GM23338 (cell line): ENCODE results near the gene SH2D4B. TPM values are rescaled to one million over a fixed set of nuclear protein-coding genes. Genes with fewer than 3 reads are reported as not detected.

Source experiments
- ATAC-seq: fragments of 200-7000 bp; cut with Tn5 transposase; 3 replicates; pipeline ENCODE4 v1.9.1; 2020
- DNase-seq: peaks from one replicate; pipeline ENCODE4 v3.0.0-alpha.2; 2015; ENCODE audit warnings: low spot score
- H2AFZ ChIP-seq: fragments of 200-600 bp; sonication (generic); 2 replicates; pipeline ENCODE4 v1.8.0; 2016; ENCODE audit warnings: antibody characterized with exemption, mild to moderate bottlenecking, moderate library complexity
- H3F3A ChIP-seq: fragments of 200-600 bp; sonication (generic); replicated peaks from 2 replicates; pipeline ENCODE4 v1.8.0; 2017; ENCODE audit warnings: antibody characterized with exemption, mixed run types, low read depth
- H3K27ac ChIP-seq: fragments of 200-600 bp; sonication (generic); 2 replicates; pipeline ENCODE4 v1.6.1; 2016; ENCODE audit warnings: low read depth
- H3K27me3 ChIP-seq: fragments of 200-600 bp; sonication (generic); 2 replicates; pipeline ENCODE4 v1.8.0; 2016; ENCODE audit warnings: mild to moderate bottlenecking, mixed run types, moderate library complexity; ENCODE audit not compliant: insufficient read depth
- H3K36me3 ChIP-seq: fragments of 200-600 bp; sonication (generic); 2 replicates; pipeline ENCODE4 v1.8.0; 2016; ENCODE audit warnings: mild to moderate bottlenecking; ENCODE audit not compliant: insufficient read depth
- H3K4me1 ChIP-seq: fragments of 200-600 bp; sonication (generic); 2 replicates; pipeline ENCODE4 v1.8.0; 2016; ENCODE audit warnings: mild to moderate bottlenecking, moderate library complexity; ENCODE audit not compliant: insufficient read depth
- H3K4me2 ChIP-seq: fragments of 200-600 bp; sonication (generic); 2 replicates; pipeline ENCODE4 v1.7.1; 2017; ENCODE audit warnings: mixed run types
- H3K4me3 ChIP-seq: fragments of 200-600 bp; sonication (generic); 2 replicates; pipeline ENCODE4 v1.6.1; 2016; ENCODE audit warnings: mixed run types
- H3K79me2 ChIP-seq: fragments of 200-600 bp; sonication (generic); replicated peaks from 2 replicates; pipeline ENCODE4 v1.8.0; 2017; ENCODE audit warnings: mild to moderate bottlenecking; ENCODE audit not compliant: insufficient read depth
- H3K9me2 ChIP-seq: fragments of 200-600 bp; sonication (generic); 2 replicates; pipeline ENCODE4 v1.8.0; 2017; ENCODE audit not compliant: insufficient read depth
- H4K20me1 ChIP-seq: fragments of 200-600 bp; sonication (generic); replicated peaks from 2 replicates; pipeline ENCODE4 v1.8.0; 2017; ENCODE audit warnings: mild to moderate bottlenecking; ENCODE audit not compliant: insufficient read depth
- H3K27ac Mint-ChIP-seq: 2 replicates; pipeline ENCODE4 v1.8.0; 2020; ENCODE audit warnings: inconsistent platforms, mild to moderate bottlenecking, moderate library complexity, mixed read lengths
- H3K27me3 Mint-ChIP-seq: 3 replicates; pipeline ENCODE4 v1.8.0; 2022; ENCODE audit warnings: low read depth, mild to moderate bottlenecking, moderate library complexity, mixed read lengths, inconsistent platforms; ENCODE audit not compliant: insufficient read depth, poor library complexity
- H3K36me3 Mint-ChIP-seq: 3 replicates; pipeline ENCODE4 v1.8.0; 2021; ENCODE audit warnings: low read depth, mild to moderate bottlenecking, inconsistent platforms, moderate library complexity, mixed read lengths
- H3K4me1 Mint-ChIP-seq: 3 replicates; pipeline ENCODE4 v1.8.0; 2020; ENCODE audit warnings: mild to moderate bottlenecking, inconsistent platforms, mixed read lengths
- H3K4me3 Mint-ChIP-seq: 3 replicates; pipeline ENCODE4 v1.8.0; 2021; ENCODE audit warnings: moderate library complexity, mild to moderate bottlenecking, inconsistent platforms, mixed read lengths
- H3K9me3 Mint-ChIP-seq: 3 replicates; pipeline ENCODE4 v1.8.0; 2020; ENCODE audit warnings: moderate library complexity, mild to moderate bottlenecking, inconsistent platforms, mixed read lengths
- CREB1 ChIP-seq: fragments of 250-450 bp; sonication (Bioruptor Pico); IDR thresholded peaks from 2 replicates; pipeline ENCODE4 v1.5.0; 2020; ENCODE audit warnings: low read depth, mild to moderate bottlenecking, moderate library complexity
- EZH2 ChIP-seq: fragments of 200-600 bp; sonication (generic); IDR thresholded peaks from one replicate; pipeline ENCODE4 v1.8.0; 2017; ENCODE audit warnings: antibody characterized with exemption, mild to moderate bottlenecking, low read depth; ENCODE audit not compliant: unreplicated experiment
- EZH2phosphoT487 ChIP-seq: fragments of 200-600 bp; sonication (generic); IDR thresholded peaks from one replicate; pipeline ENCODE4 v1.8.1; 2018; ENCODE audit warnings: antibody characterized with exemption; ENCODE audit not compliant: unreplicated experiment
- JUNB ChIP-seq: IDR thresholded peaks from one replicate; pipeline ENCODE4 v1.6.1; 2016; ENCODE audit warnings: antibody characterized with exemption; ENCODE audit not compliant: unreplicated experiment
- NANOG ChIP-seq: IDR thresholded peaks from 2 replicates; pipeline ENCODE4 v1.6.1; 2016; ENCODE audit warnings: antibody characterized with exemption, borderline replicate concordance
- POLR2AphosphoS5 ChIP-seq: IDR thresholded peaks from 2 replicates; pipeline ENCODE4 v1.6.1; 2016; ENCODE audit warnings: antibody characterized with exemption, low read depth
- STAT1 ChIP-seq: IDR thresholded peaks from one replicate; pipeline ENCODE4 v1.6.1; 2016; ENCODE audit warnings: antibody characterized with exemption; ENCODE audit not compliant: unreplicated experiment
- ZNF114 ChIP-seq: fragments of 250-450 bp; sonication (Bioruptor Pico); IDR thresholded peaks from 2 replicates; pipeline ENCODE4 v1.5.0; 2020; ENCODE audit warnings: mild to moderate bottlenecking, moderate library complexity
- ZNF331 ChIP-seq: fragments of 250-450 bp; sonication (Bioruptor Pico); IDR thresholded peaks from 2 replicates; pipeline ENCODE4 v1.5.0; 2020; ENCODE audit warnings: low read depth, mild to moderate bottlenecking, moderate library complexity
- polyA plus RNA-seq: library from polyadenylated mRNA; unstranded; fragments of >200 nt; fragmentation: Nextera tagmentation; extraction: Ambion mirVana; gene quantifications from 2 replicates; pipeline ENCODE4 v1.2.1, GENCODE V29; 2016
- total RNA-seq: library from RNA; depleted of rRNA; stranded (reverse); fragments of >200 nt; shearing (Covaris generic); gene quantifications from 2 replicates; pipeline ENCODE4 v1.2.3, GENCODE V29; 2014
- TF ChIP-seq, protein P1 (sequence below): IDR thresholded peaks from one replicate; pipeline ENCODE4 v1.6.1; 2018; ENCODE audit warnings: antibody characterized with exemption; ENCODE audit not compliant: unreplicated experiment
- TF ChIP-seq, protein P2 (sequence below): fragments of 250-450 bp; sonication (Bioruptor Pico); IDR thresholded peaks from 2 replicates; pipeline ENCODE4 v1.5.0; 2020; ENCODE audit warnings: mild to moderate bottlenecking, moderate library complexity
- TF ChIP-seq, protein P3 (sequence below): IDR thresholded peaks from 2 replicates; pipeline ENCODE4 v1.6.1; 2016; ENCODE audit warnings: antibody characterized with exemption
- TF ChIP-seq, protein P4 (sequence below), 2 experiments: fragments of 200-600 bp in 1 of 2; sonication (generic) in 1 of 2; conservative IDR thresholded peaks; 2 replicates each; pipeline versions ENCODE4 v1.5.1 to v1.6.1; 2016 to 2017; ENCODE audit warnings: antibody characterized with exemption in 2 of 2, low read depth in 2 of 2, mild to moderate bottlenecking in 2 of 2, moderate library complexity in 1 of 2

SH2D4B gene
- total and polyA plus RNA-seq, 2 experiments from 2014 or later, result 0.08 TPM; not detected in 1

DNA sequence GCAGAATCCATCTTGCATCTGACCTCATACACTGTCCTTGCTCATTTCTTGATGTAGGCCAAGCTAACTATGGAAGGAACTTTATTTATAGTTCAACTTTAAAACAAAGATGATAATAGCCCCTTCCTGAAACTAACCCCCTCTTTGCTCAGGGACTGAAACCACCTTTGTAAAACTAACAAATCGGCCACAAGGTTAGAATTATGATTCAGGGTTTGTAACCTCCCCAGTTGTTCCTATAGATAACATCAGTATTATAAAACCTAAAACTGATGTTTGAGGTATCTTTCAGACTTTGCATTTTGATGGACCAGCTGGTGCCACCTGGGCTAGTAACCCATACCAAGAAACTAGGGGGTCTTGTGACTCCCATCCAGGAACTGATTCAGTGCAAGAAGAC lies 143.4 kb downstream of the SH2D4B start:
- H3K4me1 Mint-ChIP-seq, result no peaks in the 10 kb centered on the region; the same call in 2 of the 3 replicates
- Histone ChIP-seq H3K9me2 (no peaks in the 10 kb centered on the region), H4K20me1 (no peaks in the 10 kb centered on the region), H3K4me1 (no peaks in the 10 kb centered on the region), H3K36me3 (no peaks in the 10 kb centered on the region), H3K27ac (no peak overlapping the region), H3K4me2 (no peak overlapping the region), H2AFZ (no peak overlapping the region), H3K27me3 (no peaks in the 10 kb centered on the region), H3K79me2 (no peaks in the 10 kb centered on the region), H3F3A (no peaks in the 10 kb centered on the region), H3K4me3 (no peak overlapping the region)
- ATAC-seq, result no peak
- peaks cover 3% of the 10 kb centered on the region; the same call in 2 of the 3 replicates for H3K9me3 Mint-ChIP-seq
- TF ChIP-seq ZNF114 (no peak), NANOG (no peak), EZH2phosphoT487 (no peak), JUNB (no peak), STAT1 (no peak), CREB1 (CRISPR knock-in tag) (no peak), ZNF331 (no peak), POLR2AphosphoS5 (no peak), EZH2 (no peak)
- TF ChIP-seq, protein P1, sequence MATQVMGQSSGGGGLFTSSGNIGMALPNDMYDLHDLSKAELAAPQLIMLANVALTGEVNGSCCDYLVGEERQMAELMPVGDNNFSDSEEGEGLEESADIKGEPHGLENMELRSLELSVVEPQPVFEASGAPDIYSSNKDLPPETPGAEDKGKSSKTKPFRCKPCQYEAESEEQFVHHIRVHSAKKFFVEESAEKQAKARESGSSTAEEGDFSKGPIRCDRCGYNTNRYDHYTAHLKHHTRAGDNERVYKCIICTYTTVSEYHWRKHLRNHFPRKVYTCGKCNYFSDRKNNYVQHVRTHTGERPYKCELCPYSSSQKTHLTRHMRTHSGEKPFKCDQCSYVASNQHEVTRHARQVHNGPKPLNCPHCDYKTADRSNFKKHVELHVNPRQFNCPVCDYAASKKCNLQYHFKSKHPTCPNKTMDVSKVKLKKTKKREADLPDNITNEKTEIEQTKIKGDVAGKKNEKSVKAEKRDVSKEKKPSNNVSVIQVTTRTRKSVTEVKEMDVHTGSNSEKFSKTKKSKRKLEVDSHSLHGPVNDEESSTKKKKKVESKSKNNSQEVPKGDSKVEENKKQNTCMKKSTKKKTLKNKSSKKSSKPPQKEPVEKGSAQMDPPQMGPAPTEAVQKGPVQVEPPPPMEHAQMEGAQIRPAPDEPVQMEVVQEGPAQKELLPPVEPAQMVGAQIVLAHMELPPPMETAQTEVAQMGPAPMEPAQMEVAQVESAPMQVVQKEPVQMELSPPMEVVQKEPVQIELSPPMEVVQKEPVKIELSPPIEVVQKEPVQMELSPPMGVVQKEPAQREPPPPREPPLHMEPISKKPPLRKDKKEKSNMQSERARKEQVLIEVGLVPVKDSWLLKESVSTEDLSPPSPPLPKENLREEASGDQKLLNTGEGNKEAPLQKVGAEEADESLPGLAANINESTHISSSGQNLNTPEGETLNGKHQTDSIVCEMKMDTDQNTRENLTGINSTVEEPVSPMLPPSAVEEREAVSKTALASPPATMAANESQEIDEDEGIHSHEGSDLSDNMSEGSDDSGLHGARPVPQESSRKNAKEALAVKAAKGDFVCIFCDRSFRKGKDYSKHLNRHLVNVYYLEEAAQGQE, result no peak
- TF ChIP-seq, protein P2, sequence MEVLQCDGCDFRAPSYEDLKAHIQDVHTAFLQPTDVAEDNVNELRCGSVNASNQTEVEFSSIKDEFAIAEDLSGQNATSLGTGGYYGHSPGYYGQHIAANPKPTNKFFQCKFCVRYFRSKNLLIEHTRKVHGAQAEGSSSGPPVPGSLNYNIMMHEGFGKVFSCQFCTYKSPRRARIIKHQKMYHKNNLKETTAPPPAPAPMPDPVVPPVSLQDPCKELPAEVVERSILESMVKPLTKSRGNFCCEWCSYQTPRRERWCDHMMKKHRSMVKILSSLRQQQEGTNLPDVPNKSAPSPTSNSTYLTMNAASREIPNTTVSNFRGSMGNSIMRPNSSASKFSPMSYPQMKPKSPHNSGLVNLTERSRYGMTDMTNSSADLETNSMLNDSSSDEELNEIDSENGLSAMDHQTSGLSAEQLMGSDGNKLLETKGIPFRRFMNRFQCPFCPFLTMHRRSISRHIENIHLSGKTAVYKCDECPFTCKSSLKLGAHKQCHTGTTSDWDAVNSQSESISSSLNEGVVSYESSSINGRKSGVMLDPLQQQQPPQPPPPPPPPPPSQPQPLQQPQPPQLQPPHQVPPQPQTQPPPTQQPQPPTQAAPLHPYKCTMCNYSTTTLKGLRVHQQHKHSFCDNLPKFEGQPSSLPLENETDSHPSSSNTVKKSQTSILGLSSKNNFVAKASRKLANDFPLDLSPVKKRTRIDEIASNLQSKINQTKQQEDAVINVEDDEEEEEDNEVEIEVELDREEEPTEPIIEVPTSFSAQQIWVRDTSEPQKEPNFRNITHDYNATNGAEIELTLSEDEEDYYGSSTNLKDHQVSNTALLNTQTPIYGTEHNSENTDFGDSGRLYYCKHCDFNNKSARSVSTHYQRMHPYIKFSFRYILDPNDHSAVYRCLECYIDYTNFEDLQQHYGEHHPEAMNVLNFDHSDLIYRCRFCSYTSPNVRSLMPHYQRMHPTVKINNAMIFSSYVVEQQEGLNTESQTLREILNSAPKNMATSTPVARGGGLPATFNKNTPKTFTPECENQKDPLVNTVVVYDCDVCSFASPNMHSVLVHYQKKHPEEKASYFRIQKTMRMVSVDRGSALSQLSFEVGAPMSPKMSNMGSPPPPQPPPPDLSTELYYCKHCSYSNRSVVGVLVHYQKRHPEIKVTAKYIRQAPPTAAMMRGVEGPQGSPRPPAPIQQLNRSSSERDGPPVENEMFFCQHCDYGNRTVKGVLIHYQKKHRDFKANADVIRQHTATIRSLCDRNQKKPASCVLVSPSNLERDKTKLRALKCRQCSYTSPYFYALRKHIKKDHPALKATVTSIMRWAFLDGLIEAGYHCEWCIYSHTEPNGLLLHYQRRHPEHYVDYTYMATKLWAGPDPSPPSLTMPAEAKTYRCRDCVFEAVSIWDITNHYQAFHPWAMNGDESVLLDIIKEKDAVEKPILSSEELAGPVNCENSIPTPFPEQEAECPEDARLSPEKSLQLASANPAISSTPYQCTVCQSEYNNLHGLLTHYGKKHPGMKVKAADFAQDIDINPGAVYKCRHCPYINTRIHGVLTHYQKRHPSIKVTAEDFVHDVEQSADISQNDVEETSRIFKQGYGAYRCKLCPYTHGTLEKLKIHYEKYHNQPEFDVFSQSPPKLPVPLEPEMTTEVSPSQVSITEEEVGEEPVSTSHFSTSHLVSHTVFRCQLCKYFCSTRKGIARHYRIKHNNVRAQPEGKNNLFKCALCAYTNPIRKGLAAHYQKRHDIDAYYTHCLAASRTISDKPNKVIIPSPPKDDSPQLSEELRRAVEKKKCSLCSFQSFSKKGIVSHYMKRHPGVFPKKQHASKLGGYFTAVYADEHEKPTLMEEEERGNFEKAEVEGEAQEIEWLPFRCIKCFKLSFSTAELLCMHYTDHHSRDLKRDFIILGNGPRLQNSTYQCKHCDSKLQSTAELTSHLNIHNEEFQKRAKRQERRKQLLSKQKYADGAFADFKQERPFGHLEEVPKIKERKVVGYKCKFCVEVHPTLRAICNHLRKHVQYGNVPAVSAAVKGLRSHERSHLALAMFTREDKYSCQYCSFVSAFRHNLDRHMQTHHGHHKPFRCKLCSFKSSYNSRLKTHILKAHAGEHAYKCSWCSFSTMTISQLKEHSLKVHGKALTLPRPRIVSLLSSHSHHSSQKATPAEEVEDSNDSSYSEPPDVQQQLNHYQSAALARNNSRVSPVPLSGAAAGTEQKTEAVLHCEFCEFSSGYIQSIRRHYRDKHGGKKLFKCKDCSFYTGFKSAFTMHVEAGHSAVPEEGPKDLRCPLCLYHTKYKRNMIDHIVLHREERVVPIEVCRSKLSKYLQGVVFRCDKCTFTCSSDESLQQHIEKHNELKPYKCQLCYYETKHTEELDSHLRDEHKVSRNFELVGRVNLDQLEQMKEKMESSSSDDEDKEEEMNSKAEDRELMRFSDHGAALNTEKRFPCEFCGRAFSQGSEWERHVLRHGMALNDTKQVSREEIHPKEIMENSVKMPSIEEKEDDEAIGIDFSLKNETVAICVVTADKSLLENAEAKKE, result no peak
- TF ChIP-seq, protein P3, sequence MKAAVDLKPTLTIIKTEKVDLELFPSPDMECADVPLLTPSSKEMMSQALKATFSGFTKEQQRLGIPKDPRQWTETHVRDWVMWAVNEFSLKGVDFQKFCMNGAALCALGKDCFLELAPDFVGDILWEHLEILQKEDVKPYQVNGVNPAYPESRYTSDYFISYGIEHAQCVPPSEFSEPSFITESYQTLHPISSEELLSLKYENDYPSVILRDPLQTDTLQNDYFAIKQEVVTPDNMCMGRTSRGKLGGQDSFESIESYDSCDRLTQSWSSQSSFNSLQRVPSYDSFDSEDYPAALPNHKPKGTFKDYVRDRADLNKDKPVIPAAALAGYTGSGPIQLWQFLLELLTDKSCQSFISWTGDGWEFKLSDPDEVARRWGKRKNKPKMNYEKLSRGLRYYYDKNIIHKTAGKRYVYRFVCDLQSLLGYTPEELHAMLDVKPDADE, result no peak
- TF ChIP-seq, protein P4, sequence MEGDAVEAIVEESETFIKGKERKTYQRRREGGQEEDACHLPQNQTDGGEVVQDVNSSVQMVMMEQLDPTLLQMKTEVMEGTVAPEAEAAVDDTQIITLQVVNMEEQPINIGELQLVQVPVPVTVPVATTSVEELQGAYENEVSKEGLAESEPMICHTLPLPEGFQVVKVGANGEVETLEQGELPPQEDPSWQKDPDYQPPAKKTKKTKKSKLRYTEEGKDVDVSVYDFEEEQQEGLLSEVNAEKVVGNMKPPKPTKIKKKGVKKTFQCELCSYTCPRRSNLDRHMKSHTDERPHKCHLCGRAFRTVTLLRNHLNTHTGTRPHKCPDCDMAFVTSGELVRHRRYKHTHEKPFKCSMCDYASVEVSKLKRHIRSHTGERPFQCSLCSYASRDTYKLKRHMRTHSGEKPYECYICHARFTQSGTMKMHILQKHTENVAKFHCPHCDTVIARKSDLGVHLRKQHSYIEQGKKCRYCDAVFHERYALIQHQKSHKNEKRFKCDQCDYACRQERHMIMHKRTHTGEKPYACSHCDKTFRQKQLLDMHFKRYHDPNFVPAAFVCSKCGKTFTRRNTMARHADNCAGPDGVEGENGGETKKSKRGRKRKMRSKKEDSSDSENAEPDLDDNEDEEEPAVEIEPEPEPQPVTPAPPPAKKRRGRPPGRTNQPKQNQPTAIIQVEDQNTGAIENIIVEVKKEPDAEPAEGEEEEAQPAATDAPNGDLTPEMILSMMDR (conservative IDR thresholded peaks at IDR 0.05; ENCODE audit: low read depth in 2 of 2), result no peak
- H3K4me3 Mint-ChIP-seq, result no peak overlapping the region
- peaks cover 3% of the 10 kb centered on the region for H3K27me3 Mint-ChIP-seq
- no peak for DNase-seq
- no peak overlapping the region for H3K27ac Mint-ChIP-seq
- no peaks in the 10 kb centered on the region for H3K36me3 Mint-ChIP-seq
